Choroid plexus epithelial cell (primary cell): ENCODE measurements around the gene SIGLEC8.
A peak's percentile ranks its signal among the peaks of the same experiment; 100 is the strongest.

Experiments used
- DNase-seq: peaks from one replicate; pipeline ENCODE4 v3.0.0-alpha.2; 2010; ENCODE audit warnings: low read depth
- H3K4me3 ChIP-seq: 2 replicates; pipeline ENCODE4 v1.5.1; 2011; ENCODE audit warnings: low read depth, mild to moderate bottlenecking, control low read depth, low read length, moderate library complexity
- TF ChIP-seq, protein P1 (sequence below): conservative IDR thresholded peaks from 2 replicates; pipeline ENCODE4 v1.5.1; 2011; ENCODE audit warnings: low read depth, mild to moderate bottlenecking, control low read depth, inconsistent platforms, low read length, moderate library complexity

SIGLEC8 gene

GRCh38 chr19:51415187-51415586 is 43.1 kb downstream of the SIGLEC8 start:
- H3K4me3 ChIP-seq: no peak overlapping the region
- TF ChIP-seq, protein P1, sequence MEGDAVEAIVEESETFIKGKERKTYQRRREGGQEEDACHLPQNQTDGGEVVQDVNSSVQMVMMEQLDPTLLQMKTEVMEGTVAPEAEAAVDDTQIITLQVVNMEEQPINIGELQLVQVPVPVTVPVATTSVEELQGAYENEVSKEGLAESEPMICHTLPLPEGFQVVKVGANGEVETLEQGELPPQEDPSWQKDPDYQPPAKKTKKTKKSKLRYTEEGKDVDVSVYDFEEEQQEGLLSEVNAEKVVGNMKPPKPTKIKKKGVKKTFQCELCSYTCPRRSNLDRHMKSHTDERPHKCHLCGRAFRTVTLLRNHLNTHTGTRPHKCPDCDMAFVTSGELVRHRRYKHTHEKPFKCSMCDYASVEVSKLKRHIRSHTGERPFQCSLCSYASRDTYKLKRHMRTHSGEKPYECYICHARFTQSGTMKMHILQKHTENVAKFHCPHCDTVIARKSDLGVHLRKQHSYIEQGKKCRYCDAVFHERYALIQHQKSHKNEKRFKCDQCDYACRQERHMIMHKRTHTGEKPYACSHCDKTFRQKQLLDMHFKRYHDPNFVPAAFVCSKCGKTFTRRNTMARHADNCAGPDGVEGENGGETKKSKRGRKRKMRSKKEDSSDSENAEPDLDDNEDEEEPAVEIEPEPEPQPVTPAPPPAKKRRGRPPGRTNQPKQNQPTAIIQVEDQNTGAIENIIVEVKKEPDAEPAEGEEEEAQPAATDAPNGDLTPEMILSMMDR: no peak
- DNase-seq: no peak

DNA sequence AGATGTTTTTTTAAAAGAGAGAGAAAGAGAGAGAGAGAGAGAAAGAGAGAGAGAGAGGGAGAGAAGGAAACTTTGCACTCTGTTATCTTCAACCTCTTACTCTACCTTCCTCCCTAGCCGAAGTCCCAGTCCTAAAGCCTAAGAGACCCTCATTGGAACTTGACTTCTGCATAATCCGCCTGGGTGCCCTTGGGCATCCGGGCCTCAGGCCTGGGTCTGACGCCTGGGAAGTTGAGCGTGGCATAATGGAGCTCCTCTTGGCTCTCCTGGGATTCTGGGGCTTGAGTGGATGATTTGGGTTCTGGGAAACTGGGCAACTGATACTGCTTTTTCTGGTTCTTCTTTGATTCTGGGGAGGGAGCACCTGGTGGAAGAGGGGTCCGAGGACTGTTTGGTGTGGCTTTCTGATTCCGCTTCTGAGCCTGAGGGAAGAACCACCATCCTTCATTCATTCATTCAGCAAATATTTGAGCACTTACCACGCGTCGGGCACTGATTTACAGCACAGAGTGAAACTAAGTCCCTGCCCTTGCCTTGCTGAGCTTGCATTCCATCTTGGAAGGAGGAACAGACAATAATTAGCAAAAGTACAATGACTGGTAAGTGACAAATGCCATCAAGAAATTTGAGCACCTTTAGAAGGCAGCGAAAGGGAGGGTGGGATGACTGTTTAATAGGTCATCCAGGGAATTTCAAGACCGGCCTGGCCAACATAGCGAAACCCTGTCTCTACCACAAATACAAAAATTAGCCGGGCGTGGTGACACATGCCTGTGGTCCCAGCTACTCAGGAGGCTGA is 47.1 kb downstream of the SIGLEC8 start:
- DNase-seq: no peak
- TF ChIP-seq, protein P1: no peak
- no peak overlapping the region for H3K4me3 ChIP-seq

DNA sequence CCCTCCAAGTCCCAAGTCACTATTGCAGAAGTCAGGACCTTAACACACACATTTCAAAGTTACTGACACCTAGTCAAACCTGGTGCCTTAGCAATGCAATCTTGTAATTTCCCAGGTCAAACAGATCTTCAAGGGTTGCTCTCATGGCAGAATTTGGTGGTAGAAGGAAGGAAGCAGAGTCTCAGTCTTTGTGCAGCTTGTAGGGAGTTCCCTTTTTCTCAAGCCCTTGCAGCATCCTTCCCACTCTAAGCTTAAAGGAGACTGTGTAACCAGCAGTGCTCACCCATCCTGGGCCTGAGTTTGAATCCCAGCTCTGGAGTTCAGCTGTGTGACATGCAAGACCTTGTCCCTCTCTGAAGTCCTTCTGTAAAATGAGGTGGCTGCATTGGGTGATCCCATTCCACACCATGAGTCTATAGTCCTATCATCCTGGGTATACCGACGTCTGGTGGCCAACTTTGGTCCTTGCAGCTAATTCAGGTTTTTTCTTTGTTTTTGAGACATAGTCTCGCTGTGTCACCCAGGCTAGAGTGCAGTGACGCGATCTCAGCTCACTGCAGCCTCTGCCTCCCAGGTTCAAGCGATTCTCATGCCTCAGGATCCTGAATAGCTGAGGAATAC is 50.6 kb downstream of the SIGLEC8 start:
- DNase-seq: peak; percentile 54
- TF ChIP-seq, protein P1: peak; percentile 68
- no peak overlapping the region for H3K4me3 ChIP-seq

- no peak overlapping the region for H3K4me3 ChIP-seq
- no peak for DNase-seq
- TF ChIP-seq, protein P1: no peak
Observed at GRCh38 chr19:51402117-51402516, 56.1 kb downstream of the SIGLEC8 start.
